NB4 (cell line): Measurements from ENCODE around the gene PAPSS2.

Source experiments
- DNase-seq: peaks from one replicate; pipeline ENCODE4 v3.0.0; 2010; ENCODE audit warnings: low read depth
- H3K4me3 ChIP-seq: one replicate; pipeline ENCODE4 v1.5.1; 2011; ENCODE audit warnings: mild to moderate bottlenecking, low read depth, low read length, moderate library complexity
- MYC ChIP-seq: IDR thresholded peaks from 2 replicates; pipeline ENCODE4 v1.6.1; 2011; ENCODE audit warnings: low read depth, low read length
- POLR2A ChIP-seq: IDR thresholded peaks from 2 replicates; pipeline ENCODE4 v1.6.1; 2011; ENCODE audit warnings: mild to moderate bottlenecking; ENCODE audit not compliant: insufficient read length; ENCODE audit errors: extremely low read depth
- TF ChIP-seq, protein P1 (sequence below): IDR thresholded peaks from one replicate; pipeline ENCODE4 v1.5.1; 2012; ENCODE audit warnings: low read depth, low read length
- TF ChIP-seq, protein P2 (sequence below): IDR thresholded peaks from 2 replicates; pipeline ENCODE4 v1.6.1; 2011; ENCODE audit warnings: low read depth, low read length

Gene PAPSS2

DNA sequence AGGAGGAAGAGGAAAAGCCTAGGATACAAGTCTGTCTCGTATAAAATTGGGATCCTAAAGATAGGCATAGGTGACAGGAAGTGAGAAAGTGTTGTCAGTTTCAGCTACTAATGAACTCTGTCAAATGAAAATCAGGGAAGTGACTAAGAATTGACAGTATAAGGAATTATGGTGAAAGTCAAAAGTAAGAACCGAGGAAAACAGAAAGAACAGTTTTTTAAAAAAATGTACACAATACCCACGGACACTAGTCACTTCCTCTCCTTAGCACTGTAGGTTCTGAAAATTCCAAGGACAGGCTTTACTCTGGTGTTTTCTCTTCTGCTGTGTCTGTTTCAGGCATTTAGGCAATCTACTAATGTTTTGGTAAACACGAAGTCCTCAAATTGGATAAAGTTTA lies 116.1 kb downstream of the PAPSS2 start:
- H3K4me3 ChIP-seq, result no peak overlapping the region
- TF ChIP-seq, protein P1, sequence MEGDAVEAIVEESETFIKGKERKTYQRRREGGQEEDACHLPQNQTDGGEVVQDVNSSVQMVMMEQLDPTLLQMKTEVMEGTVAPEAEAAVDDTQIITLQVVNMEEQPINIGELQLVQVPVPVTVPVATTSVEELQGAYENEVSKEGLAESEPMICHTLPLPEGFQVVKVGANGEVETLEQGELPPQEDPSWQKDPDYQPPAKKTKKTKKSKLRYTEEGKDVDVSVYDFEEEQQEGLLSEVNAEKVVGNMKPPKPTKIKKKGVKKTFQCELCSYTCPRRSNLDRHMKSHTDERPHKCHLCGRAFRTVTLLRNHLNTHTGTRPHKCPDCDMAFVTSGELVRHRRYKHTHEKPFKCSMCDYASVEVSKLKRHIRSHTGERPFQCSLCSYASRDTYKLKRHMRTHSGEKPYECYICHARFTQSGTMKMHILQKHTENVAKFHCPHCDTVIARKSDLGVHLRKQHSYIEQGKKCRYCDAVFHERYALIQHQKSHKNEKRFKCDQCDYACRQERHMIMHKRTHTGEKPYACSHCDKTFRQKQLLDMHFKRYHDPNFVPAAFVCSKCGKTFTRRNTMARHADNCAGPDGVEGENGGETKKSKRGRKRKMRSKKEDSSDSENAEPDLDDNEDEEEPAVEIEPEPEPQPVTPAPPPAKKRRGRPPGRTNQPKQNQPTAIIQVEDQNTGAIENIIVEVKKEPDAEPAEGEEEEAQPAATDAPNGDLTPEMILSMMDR, result no peak
- TF ChIP-seq, protein P2, sequence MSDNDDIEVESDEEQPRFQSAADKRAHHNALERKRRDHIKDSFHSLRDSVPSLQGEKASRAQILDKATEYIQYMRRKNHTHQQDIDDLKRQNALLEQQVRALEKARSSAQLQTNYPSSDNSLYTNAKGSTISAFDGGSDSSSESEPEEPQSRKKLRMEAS, result no peak
- TF ChIP-seq POLR2A (no peak), MYC (no peak)
- no peak for DNase-seq

- no peak overlapping the region for H3K4me3 ChIP-seq
- no peak for DNase-seq
- TF ChIP-seq, protein P1, result no peak
- no peak for TF ChIP-seq POLR2A
- TF ChIP-seq, protein P2, result no peak
Measured at GRCh38 chr10:87776328-87776727, 116.7 kb downstream of the PAPSS2 start.

GRCh38 chr10:87781545-87781944 lies 121.9 kb downstream of the PAPSS2 start:
- no peak overlapping the region for H3K4me3 ChIP-seq
- TF ChIP-seq, protein P1, result no peak
- TF ChIP-seq, protein P2, result no peak
- TF ChIP-seq POLR2A (no peak), MYC (no peak)
- no peak for DNase-seq

DNA sequence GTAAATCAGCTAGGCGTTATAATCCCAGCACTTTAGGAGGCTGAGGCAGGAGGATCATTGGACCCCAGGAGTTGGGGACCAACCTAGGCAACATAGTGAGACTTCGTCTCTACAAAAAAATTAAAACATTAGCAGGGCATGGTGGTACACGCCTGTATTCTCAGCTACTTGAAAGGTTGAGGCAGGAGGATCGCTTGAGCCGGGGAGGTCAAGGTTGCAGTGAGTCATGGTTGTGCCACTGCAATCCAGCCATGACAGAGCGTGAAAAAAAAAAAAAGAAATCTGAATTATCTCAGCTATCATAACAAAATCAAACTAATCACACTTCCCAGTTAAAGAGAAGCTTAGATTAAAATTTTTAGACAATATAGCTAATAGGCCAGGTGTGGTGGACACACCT lies 123.0 kb downstream of the PAPSS2 start:
- no peak overlapping the region for H3K4me3 ChIP-seq
- TF ChIP-seq, protein P1, result no peak
- DNase-seq, result no peak

DNA sequence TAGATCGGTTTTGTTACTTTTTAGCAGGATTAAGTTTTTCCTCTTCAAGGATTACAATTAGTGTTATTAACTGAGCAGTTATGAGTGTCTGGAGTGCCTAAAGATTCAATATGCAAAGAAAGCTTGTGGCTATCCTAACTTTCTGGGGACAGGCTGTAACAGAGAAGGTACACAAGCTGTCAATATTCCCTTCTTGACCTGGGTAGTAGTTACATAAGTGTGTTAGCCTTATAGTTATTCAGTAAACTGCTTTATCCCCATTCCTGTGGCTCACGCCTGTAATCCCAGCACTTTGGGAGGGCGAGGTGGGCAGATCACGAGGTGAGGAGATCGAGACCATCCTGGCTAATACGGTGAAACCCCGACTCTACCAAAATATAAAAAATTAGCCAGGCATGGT lies 126.7 kb downstream of the PAPSS2 start:
- TF ChIP-seq, protein P1, result no peak
- TF ChIP-seq, protein P2, result no peak
- TF ChIP-seq POLR2A, result no peak
- TF ChIP-seq MYC, result no peak
- H3K4me3 ChIP-seq, result no peak overlapping the region
- DNase-seq, result no peak

- no peak for DNase-seq
- TF ChIP-seq POLR2A (no peak), MYC (no peak)
- TF ChIP-seq, protein P2, result no peak
- TF ChIP-seq, protein P1, result no peak
- H3K4me3 ChIP-seq, result no peak overlapping the region
Measured at GRCh38 chr10:87790185-87790584, 130.5 kb downstream of the PAPSS2 start.
